ENCODE data around the gene PDE4D. TPM values are rescaled to one million over a fixed set of nuclear protein-coding genes. Genes with fewer than 3 reads are reported as not detected.
A peak's percentile ranks its signal among the peaks of the same experiment; 100 is the strongest.

Gene PDE4D
- total RNA-seq (167 and 171 TPM in 2 replicates), polyA plus RNA-seq (12.1 and 14.9 TPM in 2 replicates), polyA minus RNA-seq (53.6 and 63.9 TPM in 2 replicates)
- total RNA-seq (2013), result 30.3 TPM

DNA sequence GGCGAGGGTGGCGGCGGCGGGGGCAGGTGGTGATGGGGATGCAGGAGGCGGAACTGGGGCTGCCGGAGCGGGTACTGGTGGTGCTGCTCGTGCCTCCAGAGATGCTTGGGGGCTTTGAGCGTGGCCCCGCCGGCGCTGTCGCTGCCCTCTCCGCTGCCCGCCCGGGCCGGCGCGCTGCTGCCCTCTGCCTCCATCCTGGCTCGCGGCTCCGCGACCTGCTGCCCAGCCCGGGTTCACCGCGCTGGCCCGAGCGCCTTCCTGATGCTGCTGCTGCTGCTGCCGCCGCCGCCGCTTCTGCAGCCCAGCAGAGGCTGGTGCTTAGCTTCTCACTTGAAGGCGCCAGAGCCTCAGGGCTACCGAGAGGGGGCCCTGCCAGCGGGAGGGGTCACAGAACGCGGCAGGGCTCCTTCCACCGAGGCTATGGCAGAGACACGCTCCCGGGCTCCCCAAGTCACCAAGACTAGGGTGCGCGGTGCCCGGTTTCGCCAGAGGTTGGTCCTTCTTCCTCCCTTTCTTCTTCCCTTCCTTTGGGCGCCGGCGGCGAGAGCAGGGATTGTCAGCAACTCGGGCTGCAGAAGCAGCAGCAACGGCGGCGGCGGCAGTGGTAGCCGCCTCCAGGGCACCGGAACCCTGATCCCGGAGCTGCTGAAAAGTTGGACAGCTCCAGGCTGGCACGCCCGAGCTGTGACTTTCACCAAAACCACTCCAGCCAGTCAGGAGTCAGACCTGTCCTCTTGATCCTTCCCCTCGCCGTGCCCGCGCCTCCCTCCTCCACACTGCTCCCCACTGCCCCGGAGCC, at the start of gene PDE4D:
Gene PDE4D, minus strand, starts transcription at position 298 of the 799 bp plus-strand sequence.
- Mint-ChIP-seq H3K4me3 (peak within 1 kb of the TSS; percentile 60), H3K4me1 (peaks cover 12% of the 10 kb centered on the region), H3K9me3 (ENCODE audit: insufficient read depth) (no peaks in the 10 kb centered on the region), H3K27ac (no peak within 1 kb of the TSS), H3K27me3 (peaks cover 56% of the 10 kb centered on the region)
- Histone ChIP-seq H3K27me3 (replicated peaks in 1 of 4; ENCODE audit: control extremely low read depth in 1 of 4, control insufficient read depth in 3 of 4, insufficient read depth in 4 of 4, low read length in 3 of 4) (peaks cover 0 to 32% (median 26%) of the 10 kb centered on the region in 4 experiments), H2AFZ (ENCODE audit: insufficient read depth, low read depth, low read length, poor library complexity, severe bottlenecking) (no peak within 1 kb of the TSS), H3K36me3 (replicated peaks in 1 of 2; ENCODE audit: control extremely low read depth in 1 of 2, control insufficient read depth in 1 of 2, extremely low read depth in 1 of 2, insufficient read depth in 2 of 2, low read length in 1 of 2) (no peaks in the 10 kb centered on the region), H3K79me2 (ENCODE audit: control insufficient read depth, insufficient read depth, low read length) (no peaks in the 10 kb centered on the region), H3K4me3 (ENCODE audit: control extremely low read depth in 1 of 5, extremely low read depth in 1 of 5, insufficient read depth in 1 of 5, low read depth in 2 of 5, low read length in 4 of 5) (peak within 1 kb of the TSS in 1 of 5 experiments; percentile 24), H3K4me1 (ENCODE audit: control insufficient read depth in 2 of 2, insufficient read depth in 2 of 2, low read length in 2 of 2) (peaks cover 8 to 17% of the 10 kb centered on the region in 2 donors), H3K4me2 (replicated peaks; ENCODE audit: low read depth, low read length, poor library complexity, severe bottlenecking) (peak within 1 kb of the TSS; percentile 54), H3K27ac (ENCODE audit: low read length in 2 of 2) (no peak within 1 kb of the TSS), H3K9me3 (ENCODE audit: control extremely low read depth in 1 of 3, control insufficient read depth in 2 of 3, insufficient read depth in 1 of 3, low read length in 2 of 3) (peaks cover 0 to 6% (median 0%) of the 10 kb centered on the region in 3 donors), H4K20me1 (ENCODE audit: control insufficient read depth, insufficient read depth, low read length, poor library complexity, severe bottlenecking) (no peaks in the 10 kb centered on the region), H3K9ac (ENCODE audit: low read length) (no peak within 1 kb of the TSS)
- ATAC-seq (ENCODE audit: low read depth) (no peak), DNase-seq (peak; percentile 10)
- no peak for TF ChIP-seq EZH2 (IDR thresholded peaks at IDR 0.05; ENCODE audit: borderline replicate concordance, insufficient read depth, low read depth, low read length, poor library complexity, severe bottlenecking)
- TF ChIP-seq CTCF (IDR thresholded peaks at IDR 0.05), result no peak
- intact Hi-C loops (cut with micrococcal nuclease), result no loop called here
- ChIA-PET CTCF (no interaction called here), POLR2A (no interaction called here)
- WGBS (ENCODE audit: insufficient coverage), result 6% methylated on average over 58 of the region's 63 CpGs

GRCh38 chr5:59937633-59938032, 44.1 kb upstream of the PDE4D start:
- TF ChIP-seq EZH2 (IDR thresholded peaks at IDR 0.05; ENCODE audit: borderline replicate concordance, insufficient read depth, low read depth, low read length, poor library complexity, severe bottlenecking) (no peak), CTCF (IDR thresholded peaks at IDR 0.05) (no peak)
- ChIA-PET CTCF (no interaction called here), POLR2A (no interaction called here)
- Histone ChIP-seq H3K9ac (ENCODE audit: low read length) (no peak overlapping the region), H3K4me2 (replicated peaks; ENCODE audit: low read depth, low read length, poor library complexity, severe bottlenecking) (no peak overlapping the region), H3K36me3 (replicated peaks in 1 of 2; ENCODE audit: control extremely low read depth in 1 of 2, control insufficient read depth in 1 of 2, extremely low read depth in 1 of 2, insufficient read depth in 2 of 2, low read length in 1 of 2) (peaks cover 0 to 1% of the 10 kb centered on the region in 2 experiments), H3K79me2 (ENCODE audit: control insufficient read depth, insufficient read depth, low read length) (no peaks in the 10 kb centered on the region), H3K4me3 (ENCODE audit: control extremely low read depth in 1 of 5, extremely low read depth in 1 of 5, insufficient read depth in 1 of 5, low read depth in 2 of 5, low read length in 4 of 5) (no peak overlapping the region), H3K4me1 (ENCODE audit: control insufficient read depth in 2 of 2, insufficient read depth in 2 of 2, low read length in 2 of 2) (no peaks in the 10 kb centered on the region), H3K27me3 (replicated peaks in 1 of 4; ENCODE audit: control extremely low read depth in 1 of 4, control insufficient read depth in 3 of 4, insufficient read depth in 4 of 4, low read length in 3 of 4) (no peaks in the 10 kb centered on the region), H3K27ac (ENCODE audit: low read length in 2 of 2) (no peak overlapping the region), H3K9me3 (ENCODE audit: control extremely low read depth in 1 of 3, control insufficient read depth in 2 of 3, insufficient read depth in 1 of 3, low read length in 2 of 3) (no peaks in the 10 kb centered on the region), H4K20me1 (ENCODE audit: control insufficient read depth, insufficient read depth, low read length, poor library complexity, severe bottlenecking) (no peaks in the 10 kb centered on the region), H2AFZ (ENCODE audit: insufficient read depth, low read depth, low read length, poor library complexity, severe bottlenecking) (no peak overlapping the region)
- Mint-ChIP-seq H3K4me1 (no peaks in the 10 kb centered on the region), H3K4me3 (no peak overlapping the region), H3K27me3 (no peaks in the 10 kb centered on the region), H3K9me3 (ENCODE audit: insufficient read depth) (no peaks in the 10 kb centered on the region), H3K27ac (no peak overlapping the region)
- ATAC-seq (ENCODE audit: low read depth), result no peak
- no peak for DNase-seq
- no CpG with 5 or more reads among the region's 3 CpGs for WGBS (ENCODE audit: insufficient coverage)
- intact Hi-C loops (cut with micrococcal nuclease), result no loop called here
